Uterus (tissue), 2 donors: Measurements from ENCODE around the gene HS3ST6.

ENCODE experiments used
- POLR2A ChIP-seq, 2 donors: fragments of 450-650 bp; IDR thresholded peaks; one replicate each; pipeline ENCODE4 v1.6.1; 2016; ENCODE audit warnings: antibody characterized with exemption in 2 of 2, mild to moderate bottlenecking in 1 of 2, moderate library complexity in 1 of 2
- TF ChIP-seq, protein P1 (sequence below), 4 experiments: fragments of 200-600 bp in 2 of 4; fragments of 450-650 bp in 2 of 4; sonication (generic) in 2 of 4; IDR thresholded peaks; one replicate each; pipeline ENCODE4 v1.5.1; 2016 to 2019; ENCODE audit warnings: antibody characterized with exemption in 4 of 4, mild to moderate bottlenecking in 2 of 4, moderate library complexity in 1 of 4

DNA sequence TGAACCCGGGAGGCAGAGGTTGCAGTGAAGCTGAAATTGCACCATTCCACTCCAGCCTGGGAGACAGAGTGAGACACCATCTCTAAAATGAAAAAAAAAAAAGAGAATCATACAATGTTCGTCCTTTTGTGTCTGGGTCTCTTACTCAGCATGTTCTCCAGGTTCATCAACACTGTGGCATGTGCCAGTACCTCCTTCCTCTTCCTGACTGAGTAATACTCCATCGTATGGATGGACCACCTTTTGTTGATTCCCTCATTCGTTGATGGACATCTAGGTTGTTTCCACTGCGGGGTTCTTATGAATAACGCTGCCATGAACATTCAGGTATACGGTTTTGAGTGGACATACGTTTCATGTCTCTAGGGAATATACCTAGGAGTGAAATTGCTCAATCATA, 4.1 kb upstream of the HS3ST6 start:
- TF ChIP-seq, protein P1, sequence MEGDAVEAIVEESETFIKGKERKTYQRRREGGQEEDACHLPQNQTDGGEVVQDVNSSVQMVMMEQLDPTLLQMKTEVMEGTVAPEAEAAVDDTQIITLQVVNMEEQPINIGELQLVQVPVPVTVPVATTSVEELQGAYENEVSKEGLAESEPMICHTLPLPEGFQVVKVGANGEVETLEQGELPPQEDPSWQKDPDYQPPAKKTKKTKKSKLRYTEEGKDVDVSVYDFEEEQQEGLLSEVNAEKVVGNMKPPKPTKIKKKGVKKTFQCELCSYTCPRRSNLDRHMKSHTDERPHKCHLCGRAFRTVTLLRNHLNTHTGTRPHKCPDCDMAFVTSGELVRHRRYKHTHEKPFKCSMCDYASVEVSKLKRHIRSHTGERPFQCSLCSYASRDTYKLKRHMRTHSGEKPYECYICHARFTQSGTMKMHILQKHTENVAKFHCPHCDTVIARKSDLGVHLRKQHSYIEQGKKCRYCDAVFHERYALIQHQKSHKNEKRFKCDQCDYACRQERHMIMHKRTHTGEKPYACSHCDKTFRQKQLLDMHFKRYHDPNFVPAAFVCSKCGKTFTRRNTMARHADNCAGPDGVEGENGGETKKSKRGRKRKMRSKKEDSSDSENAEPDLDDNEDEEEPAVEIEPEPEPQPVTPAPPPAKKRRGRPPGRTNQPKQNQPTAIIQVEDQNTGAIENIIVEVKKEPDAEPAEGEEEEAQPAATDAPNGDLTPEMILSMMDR (IDR thresholded peaks at IDR 0.05), result no peak
- TF ChIP-seq POLR2A (IDR thresholded peaks at IDR 0.05), result no peak
